CD4-positive, CD25-positive, alpha-beta regulatory T cell (primary cell): Measurements from ENCODE around the gene ALG10B. TPM values are rescaled to one million over a fixed set of nuclear protein-coding genes. Genes with fewer than 3 reads are reported as not detected.
"Not testable (repeated sequence)": the region's sequence is repeated elsewhere in the genome, so short reads cannot be mapped to it uniquely, and the experiment has no call there.

ENCODE experiments used
- ATAC-seq, 2 donors: fragments of 150-1000 bp; cut with Tn5 transposase; one replicate each; pipeline ENCODE4 v1.10.0; 2021; ENCODE audit warnings: low read depth in 2 of 2, moderate number of reproducible peaks in 2 of 2, moderate library complexity in 1 of 2
- DNase-seq, 3 donors: peaks; one replicate each; pipeline versions ENCODE4 v3.0.0 to v3.0.0-alpha.2; 2012 to 2022; ENCODE audit warnings: mixed read lengths in 1 of 3
- H3K27ac ChIP-seq: one replicate; pipeline ENCODE4 v1.7.0; 2013; ENCODE audit warnings: mild to moderate bottlenecking, low read length; ENCODE audit not compliant: insufficient read depth, poor library complexity, severe bottlenecking
- H3K27me3 ChIP-seq: one replicate; pipeline ENCODE4 v1.7.0; 2013; ENCODE audit warnings: low read length; ENCODE audit not compliant: control insufficient read depth, insufficient read depth
- H3K36me3 ChIP-seq: one replicate; pipeline ENCODE4 v1.7.0; 2013; ENCODE audit warnings: mild to moderate bottlenecking, low read length, moderate library complexity; ENCODE audit not compliant: control insufficient read depth, insufficient read depth
- H3K4me1 ChIP-seq: 2 replicates; pipeline ENCODE4 v1.7.0; 2013; ENCODE audit warnings: mild to moderate bottlenecking, low read length; ENCODE audit not compliant: insufficient read depth, control insufficient read depth, poor library complexity, severe bottlenecking
- H3K4me3 ChIP-seq: one replicate; pipeline ENCODE4 v1.7.0; 2013; ENCODE audit warnings: low read depth, mild to moderate bottlenecking, low read length, moderate library complexity
- H3K9me3 ChIP-seq, 2 experiments: 1 replicate in 1 of 2; 2 replicates in 1 of 2; pipeline ENCODE4 v1.7.0; 2013; ENCODE audit warnings: low read length in 2 of 2, mild to moderate bottlenecking in 1 of 2, moderate library complexity in 1 of 2; ENCODE audit not compliant: control insufficient read depth in 2 of 2
- H3K27ac Mint-ChIP-seq, 3 donors: one replicate each; pipeline ENCODE4 v1.8.0; 2020 to 2022; ENCODE audit warnings: mild to moderate bottlenecking in 3 of 3, mixed read lengths in 3 of 3, moderate library complexity in 2 of 3
- H3K27me3 Mint-ChIP-seq: one replicate; pipeline ENCODE4 v1.8.0; 2022; ENCODE audit warnings: mild to moderate bottlenecking, mixed read lengths
- H3K36me3 Mint-ChIP-seq: one replicate; pipeline ENCODE4 v1.8.0; 2020; ENCODE audit warnings: mixed read lengths
- H3K4me1 Mint-ChIP-seq, 4 donors: one replicate each; pipeline ENCODE4 v1.8.0; 2020 to 2022; ENCODE audit warnings: mixed read lengths in 4 of 4, mild to moderate bottlenecking in 1 of 4
- H3K4me3 Mint-ChIP-seq, 4 donors: one replicate each; pipeline ENCODE4 v1.8.0; 2020 to 2022; ENCODE audit warnings: mild to moderate bottlenecking in 4 of 4, mixed read lengths in 4 of 4, moderate library complexity in 3 of 4
- H3K9me3 Mint-ChIP-seq, 7 donors: one replicate each; pipeline ENCODE4 v1.8.0; 2020 to 2022; ENCODE audit warnings: mixed read lengths in 7 of 7, mild to moderate bottlenecking in 3 of 7, moderate library complexity in 2 of 7
- polyA plus RNA-seq, 4 donors: library from polyadenylated mRNA; unstranded; fragments of 300-500 nt; fragmentation: Illumina TruSeq; gene quantifications; one replicate each; pipeline ENCODE4 v1.2.3, GENCODE V29; 2021
- total RNA-seq: library from RNA; stranded (reverse); gene quantifications from one replicate; pipeline ENCODE4 v1.2.3, GENCODE V29; 2022

The ALG10B gene
- total and polyA plus RNA-seq, 5 donors from 2014 or later = 0.95 to 5.3 (median 1.6) TPM

GRCh38 chr12:38343916-38344315 lies 27.3 kb downstream of the ALG10B start:
- H3K27me3 Mint-ChIP-seq, H3K27ac Mint-ChIP-seq, H3K4me3 Mint-ChIP-seq, H3K9me3 ChIP-seq, H3K27ac ChIP-seq, H3K4me1 Mint-ChIP-seq, ATAC-seq, H3K27me3 ChIP-seq, H3K9me3 Mint-ChIP-seq, H3K4me1 ChIP-seq, H3K36me3 ChIP-seq, H3K36me3 Mint-ChIP-seq, H3K4me3 ChIP-seq, DNase-seq: not testable (repeated sequence)

GRCh38 chr12:38350342-38351174 lies 34.0 kb downstream of the ALG10B start:
- no peaks in the 10 kb centered on the region for H3K4me1 ChIP-seq
- no peak for DNase-seq
- H3K4me3 ChIP-seq = no peak overlapping the region
- H3K36me3 ChIP-seq = no peaks in the 10 kb centered on the region
- Mint-ChIP-seq H3K27ac (no peak overlapping the region), H3K27me3 (no peaks in the 10 kb centered on the region), H3K36me3 (no peaks in the 10 kb centered on the region), H3K4me3 (peak overlapping the region in 1 of 4 donors; percentile 52), H3K9me3 (peaks cover 0 to 9% (median 5%) of the 10 kb centered on the region in 7 donors), H3K4me1 (peaks cover 0 to 3% (median 0%) of the 10 kb centered on the region in 4 donors)
- no peaks in the 10 kb centered on the region for H3K9me3 ChIP-seq
- H3K27ac ChIP-seq = no peak overlapping the region
- ATAC-seq = peak in 1 of 2 donors; percentile 31
- H3K27me3 ChIP-seq = no peaks in the 10 kb centered on the region

- not testable (repeated sequence) for H3K9me3 Mint-ChIP-seq, H3K36me3 ChIP-seq, H3K27me3 Mint-ChIP-seq, H3K9me3 ChIP-seq, H3K4me3 Mint-ChIP-seq, H3K27me3 ChIP-seq, H3K4me1 ChIP-seq, ATAC-seq, H3K27ac Mint-ChIP-seq, DNase-seq, H3K4me1 Mint-ChIP-seq, H3K27ac ChIP-seq, H3K36me3 Mint-ChIP-seq
- H3K4me3 ChIP-seq = peak overlapping the region; percentile 2
These were observed 34.6 kb downstream of the ALG10B start for GRCh38 chr12:38351175-38351508.

GRCh38 chr12:38367506-38367905 lies 50.9 kb downstream of the ALG10B start:
- no peak overlapping the region for H3K27ac Mint-ChIP-seq

GRCh38 chr12:38370311-38370710 lies 53.7 kb downstream of the ALG10B start:
- ATAC-seq = no peak
- Histone ChIP-seq H3K27ac (no peak overlapping the region), H3K27me3 (no peaks in the 10 kb centered on the region), H3K36me3 (no peaks in the 10 kb centered on the region), H3K4me1 (no peaks in the 10 kb centered on the region), H3K4me3 (no peak overlapping the region), H3K9me3 (no peaks in the 10 kb centered on the region)
- no peak overlapping the region for H3K27ac Mint-ChIP-seq
- no peaks in the 10 kb centered on the region for H3K27me3 Mint-ChIP-seq
- H3K4me3 Mint-ChIP-seq = no peak overlapping the region
- H3K36me3 Mint-ChIP-seq = no peaks in the 10 kb centered on the region
- H3K9me3 Mint-ChIP-seq = peaks cover 0 to 8% (median 1%) of the 10 kb centered on the region in 7 donors
- H3K4me1 Mint-ChIP-seq = no peaks in the 10 kb centered on the region
- DNase-seq = no peak

More at GRCh38 chr12:38367506-38367905, 50.9 kb downstream of the ALG10B start:
- Histone ChIP-seq H3K4me1 (no peaks in the 10 kb centered on the region), H3K27ac (no peak overlapping the region), H3K4me3 (no peak overlapping the region), H3K9me3 (no peaks in the 10 kb centered on the region), H3K27me3 (no peaks in the 10 kb centered on the region), H3K36me3 (no peaks in the 10 kb centered on the region)
- H3K36me3 Mint-ChIP-seq = no peaks in the 10 kb centered on the region
- H3K4me3 Mint-ChIP-seq = no peak overlapping the region
- no peaks in the 10 kb centered on the region for H3K27me3 Mint-ChIP-seq
- peaks cover 0 to 13% (median 1%) of the 10 kb centered on the region in 7 donors for H3K9me3 Mint-ChIP-seq
- no peak for DNase-seq
- no peaks in the 10 kb centered on the region for H3K4me1 Mint-ChIP-seq
- no peak for ATAC-seq

GRCh38 chr12:38373784-38374183 lies 57.2 kb downstream of the ALG10B start:
- ATAC-seq (no peak), DNase-seq (no peak)
- no peaks in the 10 kb centered on the region for H3K27me3 ChIP-seq
- Mint-ChIP-seq H3K27me3 (no peaks in the 10 kb centered on the region), H3K4me3 (no peak overlapping the region), H3K9me3 (peaks cover 0 to 5% (median 2%) of the 10 kb centered on the region in 7 donors), H3K36me3 (no peaks in the 10 kb centered on the region), H3K4me1 (no peaks in the 10 kb centered on the region), H3K27ac (no peak overlapping the region)
- H3K9me3 ChIP-seq = no peaks in the 10 kb centered on the region
- H3K36me3 ChIP-seq = no peaks in the 10 kb centered on the region
- no peak overlapping the region for H3K4me3 ChIP-seq
- no peak overlapping the region for H3K27ac ChIP-seq
- H3K4me1 ChIP-seq = no peaks in the 10 kb centered on the region

GRCh38 chr12:38374751-38375150 lies 58.2 kb downstream of the ALG10B start:
- peaks cover 0 to 9% (median 2%) of the 10 kb centered on the region in 7 donors for H3K9me3 Mint-ChIP-seq
- H3K4me3 Mint-ChIP-seq = no peak overlapping the region
- no peak overlapping the region for H3K27ac ChIP-seq
- H3K27ac Mint-ChIP-seq = no peak overlapping the region
- no peaks in the 10 kb centered on the region for H3K4me1 ChIP-seq
- DNase-seq = no peak
- no peaks in the 10 kb centered on the region for H3K36me3 Mint-ChIP-seq
- no peaks in the 10 kb centered on the region for H3K27me3 Mint-ChIP-seq
- no peaks in the 10 kb centered on the region for H3K27me3 ChIP-seq
- no peak overlapping the region for H3K4me3 ChIP-seq
- H3K4me1 Mint-ChIP-seq = no peaks in the 10 kb centered on the region
- H3K9me3 ChIP-seq = peaks cover 0 to 1% of the 10 kb centered on the region in 2 experiments
- no peaks in the 10 kb centered on the region for H3K36me3 ChIP-seq
- no peak for ATAC-seq
